HepG2 (cell line): ENCODE data around the gene CCDC57. TPM values are rescaled to one million over a fixed set of nuclear protein-coding genes. Genes with fewer than 3 reads are reported as not detected.

Experiments used
- DNMT3B ChIP-seq: conservative IDR thresholded peaks from 2 replicates; pipeline ENCODE4 v1.6.1; 2016; ENCODE audit warnings: missing biosample characterization, control low read depth
- ERF ChIP-seq: IDR thresholded peaks from 2 replicates; pipeline ENCODE4 v1.6.1; 2018; ENCODE audit warnings: missing biosample characterization, missing genetic modification reagents
- ISX ChIP-seq: sonication (generic); formaldehyde crosslinking; conservative IDR thresholded peaks from 2 replicates; pipeline ENCODE4 v1.5.0; 2020; ENCODE audit warnings: missing genetic modification reagents
- KIAA2018 ChIP-seq: sonication (generic); formaldehyde crosslinking; IDR thresholded peaks from 2 replicates; pipeline ENCODE4 v1.5.0; 2020; ENCODE audit warnings: mild to moderate bottlenecking, missing genetic modification reagents, borderline replicate concordance
- PAF1 ChIP-seq: IDR thresholded peaks from 2 replicates; pipeline ENCODE4 v1.6.1; 2016; ENCODE audit warnings: missing genetic modification reagents, missing compliant biosample characterization
- PAWR ChIP-seq: sonication (generic); formaldehyde crosslinking; IDR thresholded peaks from 2 replicates; pipeline ENCODE4 v1.4.0; 2020; ENCODE audit warnings: missing genetic modification reagents, mild to moderate bottlenecking, borderline replicate concordance
- PCBP1 ChIP-seq: fragments of 200-400 bp; formaldehyde crosslinking; IDR thresholded peaks from 2 replicates; pipeline ENCODE4 v1.6.1; 2017; ENCODE audit warnings: mild to moderate bottlenecking, low read depth, low read length, borderline replicate concordance
- THRA ChIP-seq: sonication (generic); formaldehyde crosslinking; IDR thresholded peaks from 2 replicates; pipeline ENCODE4 v1.4.0; 2020; ENCODE audit warnings: missing genetic modification reagents, borderline replicate concordance
- THYN1 ChIP-seq: sonication (generic); formaldehyde crosslinking; IDR thresholded peaks from 2 replicates; pipeline ENCODE4 v1.8.1; 2023; ENCODE audit warnings: low read depth, mild to moderate bottlenecking, moderate library complexity, missing genetic modification reagents, borderline replicate concordance
- TMF1 ChIP-seq: sonication (generic); formaldehyde crosslinking; IDR thresholded peaks from 2 replicates; pipeline ENCODE4 v1.8.1; 2022; ENCODE audit warnings: low read depth, missing genetic modification reagents
- ZBTB34 ChIP-seq: sonication (generic); formaldehyde crosslinking; IDR thresholded peaks from 2 replicates; pipeline ENCODE4 v1.8.0; 2022; ENCODE audit warnings: mild to moderate bottlenecking, missing genetic modification reagents
- ZNF263 ChIP-seq: sonication (generic); formaldehyde crosslinking; IDR thresholded peaks from 2 replicates; pipeline ENCODE4 v1.4.0; 2020; ENCODE audit warnings: missing genetic modification reagents
- ZNF326 ChIP-seq: sonication (generic); formaldehyde crosslinking; IDR thresholded peaks from 2 replicates; pipeline ENCODE4 v1.4.0; 2020; ENCODE audit warnings: missing genetic modification reagents, borderline replicate concordance
- polyA plus RNA-seq, 8 experiments: library from polyadenylated mRNA; depleted of rRNA in 3 of 8; stranded (reverse) in 7 of 8; unstranded in 1 of 8; fragments of >200 nt; fragmentation: Illumina TruSeq in 4 of 8; extraction: Trizol in 4 of 8; gene quantifications; 2 replicates each; pipeline versions ENCODE4 v1.2.1 to v1.2.3, GENCODE V29; 2011 to 2016; ENCODE audit warnings: low read depth in 4 of 8, missing spikeins in 1 of 8, mixed read lengths in 1 of 8; ENCODE audit not compliant: insufficient read depth in 1 of 8
- total RNA-seq, 5 experiments: library from RNA; depleted of rRNA; stranded (reverse); fragments of >200 nt; fragmentation: Illumina TruSeq; extraction: Trizol; gene quantifications; 2 replicates each; pipeline ENCODE4 v1.2.3, GENCODE V29; 2016; ENCODE audit warnings: low read depth in 1 of 5
- TF ChIP-seq, protein P1 (sequence below): sonication (generic); formaldehyde crosslinking; IDR thresholded peaks from 2 replicates; pipeline ENCODE4 v1.5.1; 2020; ENCODE audit warnings: missing genetic modification reagents, mild to moderate bottlenecking, borderline replicate concordance

Gene CCDC57
- total and polyA plus RNA-seq, 2 of the 13 experiments (the other 11 are each of a cell fraction or from before 2014, with no cell fraction given) = 59.3 to 59.9 TPM

GRCh38 chr17:82096709-82097183 is 115.9 kb downstream of the CCDC57 start (continued):
- TF ChIP-seq, protein P1, sequence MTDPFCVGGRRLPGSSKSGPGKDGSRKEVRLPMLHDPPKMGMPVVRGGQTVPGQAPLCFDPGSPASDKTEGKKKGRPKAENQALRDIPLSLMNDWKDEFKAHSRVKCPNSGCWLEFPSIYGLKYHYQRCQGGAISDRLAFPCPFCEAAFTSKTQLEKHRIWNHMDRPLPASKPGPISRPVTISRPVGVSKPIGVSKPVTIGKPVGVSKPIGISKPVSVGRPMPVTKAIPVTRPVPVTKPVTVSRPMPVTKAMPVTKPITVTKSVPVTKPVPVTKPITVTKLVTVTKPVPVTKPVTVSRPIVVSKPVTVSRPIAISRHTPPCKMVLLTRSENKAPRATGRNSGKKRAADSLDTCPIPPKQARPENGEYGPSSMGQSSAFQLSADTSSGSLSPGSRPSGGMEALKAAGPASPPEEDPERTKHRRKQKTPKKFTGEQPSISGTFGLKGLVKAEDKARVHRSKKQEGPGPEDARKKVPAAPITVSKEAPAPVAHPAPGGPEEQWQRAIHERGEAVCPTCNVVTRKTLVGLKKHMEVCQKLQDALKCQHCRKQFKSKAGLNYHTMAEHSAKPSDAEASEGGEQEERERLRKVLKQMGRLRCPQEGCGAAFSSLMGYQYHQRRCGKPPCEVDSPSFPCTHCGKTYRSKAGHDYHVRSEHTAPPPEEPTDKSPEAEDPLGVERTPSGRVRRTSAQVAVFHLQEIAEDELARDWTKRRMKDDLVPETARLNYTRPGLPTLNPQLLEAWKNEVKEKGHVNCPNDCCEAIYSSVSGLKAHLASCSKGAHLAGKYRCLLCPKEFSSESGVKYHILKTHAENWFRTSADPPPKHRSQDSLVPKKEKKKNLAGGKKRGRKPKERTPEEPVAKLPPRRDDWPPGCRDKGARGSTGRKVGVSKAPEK = no peak
- TF ChIP-seq KIAA2018 (CRISPR knock-in tag) (no peak), THYN1 (CRISPR knock-in tag) (no peak), THRA (no peak), ZNF326 (no peak; the same call in 1 of the 2 replicates), ISX (CRISPR knock-in tag) (no peak), PAF1 (no peak), ZBTB34 (CRISPR knock-in tag) (no peak), DNMT3B (no peak), PAWR (0 out of 2 replicates have a peak, but pooled peaks have one; percentile 28), ERF (no peak), ZNF263 (CRISPR knock-in tag) (no peak), PCBP1 (no peak), TMF1 (CRISPR knock-in tag) (no peak)
